K562 (cell line): ENCODE data around the gene BNIP2. TPM values are rescaled to one million over a fixed set of nuclear protein-coding genes. Genes with fewer than 3 reads are reported as not detected.

Experiments
- ATAC-seq: fragments of 200-7000 bp; cut with Tn5 transposase; 3 replicates; pipeline ENCODE4 v1.9.1; 2020; ENCODE audit warnings: moderate library complexity
- BruUV-seq: library from RNA; stranded (reverse); fragments of 400-500 nt; replicated peaks from 2 replicates; lab custom pipeline; 2021; lab: Mats Ljungman, UMichigan
- CTCF ChIA-PET: fragments of 300-600 bp; formaldehyde crosslinking; extraction: SDS; loops from one replicate; lab custom pipeline; 2021; ENCODE audit warnings: low intra/inter-chr PET ratio; lab: Yijun Ruan, JAX
- POLR2A ChIA-PET: fragments of 300-600, 350-650 bp; sonication (Branson Sonifier 250); formaldehyde crosslinking; extraction: SDS; loops from one replicate; lab custom pipeline; 2021; ENCODE audit warnings: antibody characterized with exemption, inconsistent platforms; lab: Yijun Ruan, JAX
- DNase-seq, 4 experiments: peaks; one replicate each; pipeline versions ENCODE4 v3.0.0 to v3.0.0-alpha.2; 2011 to 2018; ENCODE audit warnings: low spot score in 3 of 4, mixed read lengths in 3 of 4; ENCODE audit errors: extremely low read depth in 1 of 4
- FAIRE-seq: peaks from 2 replicates; lab custom pipeline; 2011; peaks lifted over from hg19 to GRCh38; lab: Jason Lieb, UNC
- H2AFZ ChIP-seq: 2 replicates; pipeline ENCODE4 v1.6.0; 2011; ENCODE audit warnings: low read depth, low read length, control low read depth, inconsistent platforms
- H3K27ac ChIP-seq: fragments of 200-600 bp; 3 replicates; pipeline ENCODE4 v1.8.0; 2011; ENCODE audit warnings: low read depth, mild to moderate bottlenecking, control low read depth, inconsistent platforms, low read length, moderate library complexity, mixed read lengths; ENCODE audit errors: extremely low read depth
- H3K27me3 ChIP-seq, 2 experiments: fragments of 300-600 bp in 1 of 2; 2 replicates in 1 of 2; 3 replicates in 1 of 2; pipeline versions ENCODE4 v1.6.0 to v1.8.0; 2011; ENCODE audit warnings: inconsistent platforms in 2 of 2, low read length in 2 of 2, mild to moderate bottlenecking in 1 of 2, mixed read lengths in 1 of 2, moderate library complexity in 1 of 2; ENCODE audit not compliant: control insufficient read depth in 2 of 2, insufficient read depth in 2 of 2
- H3K36me3 ChIP-seq: fragments of 300-600 bp; 3 replicates; pipeline ENCODE4 v1.8.0; 2011; ENCODE audit warnings: mild to moderate bottlenecking, low read length, inconsistent platforms; ENCODE audit not compliant: control insufficient read depth, insufficient read depth
- H3K4me1 ChIP-seq, 2 experiments: fragments of 200-600 bp in 1 of 2; replicated peaks in 1 of 2; 2 replicates in 1 of 2; 3 replicates in 1 of 2; pipeline versions ENCODE4 v1.5.1 to v1.8.0; 2011; ENCODE audit warnings: inconsistent platforms in 2 of 2, low read length in 2 of 2, mild to moderate bottlenecking in 1 of 2, mixed read lengths in 1 of 2, moderate library complexity in 1 of 2; ENCODE audit not compliant: control insufficient read depth in 2 of 2, insufficient read depth in 2 of 2
- H3K4me2 ChIP-seq: 2 replicates; pipeline ENCODE4 v1.6.1; 2011; ENCODE audit warnings: low read length, control low read depth, inconsistent platforms, mixed read lengths; ENCODE audit not compliant: insufficient read depth
- H3K4me3 ChIP-seq: fragments of 200-600 bp; sonication (generic), shearing (Covaris generic); 2 replicates; pipeline ENCODE4 v1.5.1; 2016; ENCODE audit warnings: control low read depth, inconsistent platforms
- H3K79me2 ChIP-seq: fragments of 200-600 bp; 3 replicates; pipeline ENCODE4 v1.8.0; 2011; ENCODE audit warnings: low read length, inconsistent platforms; ENCODE audit not compliant: control insufficient read depth, insufficient read depth
- H3K9ac ChIP-seq, 2 experiments: 2 replicates each; pipeline versions ENCODE4 v1.6.0 to v1.6.1; 2011; ENCODE audit warnings: low read depth in 2 of 2, low read length in 2 of 2, control low read depth in 1 of 2, inconsistent platforms in 1 of 2, mild to moderate bottlenecking in 1 of 2, mixed read lengths in 1 of 2; ENCODE audit not compliant: insufficient read depth in 1 of 2
- H3K9me1 ChIP-seq: one replicate; pipeline ENCODE4 v1.6.0; 2011; ENCODE audit warnings: inconsistent platforms, mild to moderate bottlenecking, low read length, moderate library complexity; ENCODE audit not compliant: control insufficient read depth, insufficient read depth
- H3K9me3 ChIP-seq: replicated peaks from 2 replicates; pipeline ENCODE4 v1.5.1; 2011; ENCODE audit warnings: low read depth, low read length, inconsistent platforms; ENCODE audit not compliant: control insufficient read depth, insufficient read depth
- H4K20me1 ChIP-seq: replicated peaks from 2 replicates; pipeline ENCODE4 v1.6.1; 2011; ENCODE audit warnings: low read length, inconsistent platforms, mixed read lengths; ENCODE audit not compliant: control insufficient read depth, insufficient read depth
- ARID1B ChIP-seq: fragments of 450-650 bp; IDR thresholded peaks from 2 replicates; pipeline ENCODE4 v1.6.1; 2016; ENCODE audit warnings: antibody characterized with exemption, mild to moderate bottlenecking, inconsistent platforms
- CEBPG ChIP-seq, 3 experiments: fragments of 200-800 bp in 1 of 3; sonication (Bioruptor generic) in 1 of 3; sonication (generic) in 1 of 3; formaldehyde crosslinking in 1 of 3; IDR thresholded peaks in 2 of 3; conservative IDR thresholded peaks in 1 of 3; 2 replicates each; pipeline versions ENCODE4 v1.6.1 to v1.8.0; 2016 to 2022; ENCODE audit warnings: missing compliant biosample characterization in 2 of 3, missing genetic modification characterization in 2 of 3, mild to moderate bottlenecking in 1 of 3, missing genetic modification reagents in 1 of 3
- DACH1 ChIP-seq: fragments of 450-650 bp; IDR thresholded peaks from 2 replicates; pipeline ENCODE4 v1.6.1; 2018; ENCODE audit not compliant: partially characterized antibody
- ERF ChIP-seq: fragments of 450-650 bp; formaldehyde crosslinking; IDR thresholded peaks from 2 replicates; pipeline ENCODE4 v1.4.0; 2020; ENCODE audit warnings: mild to moderate bottlenecking, mixed read lengths
- POLR2H ChIP-seq: IDR thresholded peaks from 2 replicates; pipeline ENCODE4 v1.6.1; 2016; ENCODE audit warnings: missing genetic modification characterization, low read depth, mild to moderate bottlenecking, control low read depth, missing compliant biosample characterization, moderate library complexity
- WGBS: fragments of 100-300 bp; shearing (Covaris generic); methylation state at CpG from one replicate; pipeline ENCODE4 v1.1.6; 2016; ENCODE audit warnings: low coverage, mixed read lengths; ENCODE audit not compliant: insufficient coverage; ENCODE audit errors: missing lambda C conversion rate; 5-methylcytosine and 5-hydroxymethylcytosine counted together
- in situ Hi-C: fragments of 300-500 bp; cut with MboI; formaldehyde crosslinking; loops from 4 replicates; pipeline ENCODE4 v1.15.0; 2018; ENCODE audit warnings: inconsistent platforms, mixed read lengths
- intact Hi-C: fragments of 100-400 bp; cut with micrococcal nuclease; formaldehyde crosslinking; loops from 2 replicates; pipeline ENCODE4 v1.14.2; 2022
- polyA plus RNA-seq, 8 experiments: library from polyadenylated mRNA; depleted of rRNA in 4 of 8; stranded (reverse) in 5 of 8; unstranded in 3 of 8; fragments of >200 nt; fragmentation: Nextera tagmentation in 2 of 8; fragmentation: Illumina TruSeq in 1 of 8; extraction: Ambion mirVana in 2 of 8; extraction: Trizol in 1 of 8; gene quantifications; 2 replicates each; pipeline versions ENCODE4 v1.2.1 to v1.2.3, GENCODE V29; 2011 to 2014; ENCODE audit warnings: inconsistent platforms in 1 of 8, missing spikeins in 1 of 8
- total RNA-seq, 7 experiments: library from RNA; depleted of rRNA in 6 of 7; stranded (reverse); fragments of >200 nt in 6 of 7; fragmentation: Illumina TruSeq in 2 of 7; extraction: Trizol in 2 of 7; gene quantifications; 2 replicates each; pipeline versions ENCODE4 v1.2.1 to v1.2.3, GENCODE V29; 2011 to 2021; ENCODE audit warnings: low replicate concordance in 1 of 7
- TF ChIP-seq, protein P1 (sequence below), 2 experiments: fragments of 450-650 bp in 1 of 2; sonication (generic) in 1 of 2; formaldehyde crosslinking in 1 of 2; IDR thresholded peaks in 1 of 2; conservative IDR thresholded peaks in 1 of 2; 2 replicates each; pipeline versions ENCODE4 v1.6.1 to v1.8.1; 2016 to 2023; ENCODE audit warnings: mild to moderate bottlenecking in 2 of 2, moderate library complexity in 2 of 2, inconsistent platforms in 1 of 2, missing genetic modification reagents in 1 of 2
- TF ChIP-seq, protein P2 (sequence below): conservative IDR thresholded peaks from 2 replicates; pipeline ENCODE4 v1.6.1; 2011; ENCODE audit warnings: low read depth, mild to moderate bottlenecking, low read length; ENCODE audit not compliant: control insufficient read depth

Gene BNIP2
- total and polyA plus RNA-seq, 9 of the 15 experiments (the other 6 are each of a cell fraction or from before 2014, with no cell fraction given), result 19.6 to 88.0 (median 52.5) TPM

DNA sequence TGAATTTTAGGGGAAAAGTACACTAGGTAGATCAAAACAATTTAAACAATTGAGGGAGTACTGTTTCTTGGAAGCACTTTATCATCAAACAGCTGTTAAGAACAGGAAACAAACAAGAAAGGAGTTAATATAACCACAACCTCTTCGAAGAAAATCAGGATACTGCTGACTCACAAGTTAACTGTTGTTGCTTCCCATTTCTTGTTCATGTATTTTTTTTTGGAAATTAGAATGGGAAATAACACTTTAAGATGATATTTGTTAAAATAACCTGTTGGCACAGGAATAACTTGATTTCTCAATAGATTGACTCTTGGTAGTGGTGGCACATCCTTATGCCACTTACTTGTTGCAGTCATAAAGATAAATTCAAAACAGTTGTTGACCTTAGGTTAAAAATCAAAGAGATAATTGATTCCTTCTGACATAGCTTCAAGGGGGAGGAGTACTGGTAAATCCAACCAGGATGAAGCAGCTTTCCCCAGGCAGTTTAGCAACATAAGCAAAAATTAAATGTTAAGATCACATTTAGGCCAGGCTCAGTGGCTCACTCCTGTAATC is 3.3 kb downstream of the BNIP2 start (continued):
- TF ChIP-seq, protein P1, sequence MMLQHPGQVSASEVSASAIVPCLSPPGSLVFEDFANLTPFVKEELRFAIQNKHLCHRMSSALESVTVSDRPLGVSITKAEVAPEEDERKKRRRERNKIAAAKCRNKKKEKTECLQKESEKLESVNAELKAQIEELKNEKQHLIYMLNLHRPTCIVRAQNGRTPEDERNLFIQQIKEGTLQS (IDR thresholded peaks at IDR 0.05), result peak; percentile 24; the same call in 1 of the 2 replicates
- TF ChIP-seq, protein P1 (CRISPR knock-in tag; conservative IDR thresholded peaks at IDR 0.05), result no peak
- TF ChIP-seq DACH1 (peak; percentile 84), POLR2H (peak; percentile 47), ARID1B (peak; percentile 79)

DNA sequence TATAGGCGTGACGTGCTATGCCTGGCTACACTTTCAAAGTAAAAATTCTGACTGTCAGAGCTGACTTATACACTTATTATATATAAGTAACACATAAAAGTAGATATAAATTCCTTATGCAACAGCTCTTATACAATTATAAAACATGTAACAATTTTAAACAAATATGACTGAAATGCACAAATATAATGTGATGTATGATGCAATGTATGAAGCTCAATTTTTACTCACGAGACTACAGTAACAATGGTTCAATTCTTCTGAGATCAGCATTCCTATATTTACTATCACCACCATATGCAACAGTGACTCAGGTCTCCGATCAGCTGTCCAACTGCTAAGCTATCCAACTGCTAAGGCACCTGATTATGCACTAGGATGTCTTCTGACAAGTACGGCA is 8.2 kb downstream of the BNIP2 start:
- H4K20me1 ChIP-seq, result no peaks in the 10 kb centered on the region; the same call in 1 of the 2 replicates
- no peaks in the 10 kb centered on the region for H3K9me3 ChIP-seq
- no peak for ATAC-seq
- no peak for FAIRE-seq
- CTCF ChIA-PET, result no interaction called here
- intact Hi-C loops, result no loop called here
- H2AFZ ChIP-seq, result no peak overlapping the region
- in situ Hi-C loops, result no loop called here
- peaks cover 40% of the 10 kb centered on the region for H3K79me2 ChIP-seq
- H3K9ac ChIP-seq, result no peak overlapping the region
- peaks cover 0 to 7% of the 10 kb centered on the region in 2 experiments; a peak in 3 of 5 replicates for H3K4me1 ChIP-seq
- POLR2A ChIA-PET, result interaction anchor here (0.8 to 1.4 kb wide), 2 partner anchors 9 to 10 kb away, joined by 3 to 4 read pairs; partner anchors contain the start of gene BNIP2
- H3K27ac ChIP-seq, result no peak overlapping the region
- H3K4me3 ChIP-seq, result no peak overlapping the region
- peaks cover 86% of the 10 kb centered on the region for H3K36me3 ChIP-seq
- no TSS peak for BruUV-seq
- no peaks in the 10 kb centered on the region for H3K27me3 ChIP-seq
- no peak for DNase-seq
- H3K9me1 ChIP-seq, result no peaks in the 10 kb centered on the region
- 74% methylated on average over 4 of the region's 5 CpGs for WGBS
- H3K4me2 ChIP-seq, result no peak overlapping the region
- TF ChIP-seq ERF, result no peak
- TF ChIP-seq, protein P2, sequence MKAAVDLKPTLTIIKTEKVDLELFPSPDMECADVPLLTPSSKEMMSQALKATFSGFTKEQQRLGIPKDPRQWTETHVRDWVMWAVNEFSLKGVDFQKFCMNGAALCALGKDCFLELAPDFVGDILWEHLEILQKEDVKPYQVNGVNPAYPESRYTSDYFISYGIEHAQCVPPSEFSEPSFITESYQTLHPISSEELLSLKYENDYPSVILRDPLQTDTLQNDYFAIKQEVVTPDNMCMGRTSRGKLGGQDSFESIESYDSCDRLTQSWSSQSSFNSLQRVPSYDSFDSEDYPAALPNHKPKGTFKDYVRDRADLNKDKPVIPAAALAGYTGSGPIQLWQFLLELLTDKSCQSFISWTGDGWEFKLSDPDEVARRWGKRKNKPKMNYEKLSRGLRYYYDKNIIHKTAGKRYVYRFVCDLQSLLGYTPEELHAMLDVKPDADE, result no peak
- TF ChIP-seq CEBPG (CRISPR knock-in tag; IDR thresholded peaks at IDR 0.05), result no peak
- TF ChIP-seq CEBPG (tag; conservative IDR thresholded peaks at IDR 0.05 in 1 of 2, IDR thresholded peaks at IDR 0.05 in 1 of 2), result peak; percentile 23 to 58; a peak in 2 of 4 replicates
- TF ChIP-seq POLR2H, result no peak
- TF ChIP-seq, protein P1 (IDR thresholded peaks at IDR 0.05), result peak; percentile 55; the same call in 1 of the 2 replicates
- TF ChIP-seq, protein P1 (CRISPR knock-in tag; conservative IDR thresholded peaks at IDR 0.05), result no peak
